Measurements from ENCODE around the gene PPP3CB.

DNA sequence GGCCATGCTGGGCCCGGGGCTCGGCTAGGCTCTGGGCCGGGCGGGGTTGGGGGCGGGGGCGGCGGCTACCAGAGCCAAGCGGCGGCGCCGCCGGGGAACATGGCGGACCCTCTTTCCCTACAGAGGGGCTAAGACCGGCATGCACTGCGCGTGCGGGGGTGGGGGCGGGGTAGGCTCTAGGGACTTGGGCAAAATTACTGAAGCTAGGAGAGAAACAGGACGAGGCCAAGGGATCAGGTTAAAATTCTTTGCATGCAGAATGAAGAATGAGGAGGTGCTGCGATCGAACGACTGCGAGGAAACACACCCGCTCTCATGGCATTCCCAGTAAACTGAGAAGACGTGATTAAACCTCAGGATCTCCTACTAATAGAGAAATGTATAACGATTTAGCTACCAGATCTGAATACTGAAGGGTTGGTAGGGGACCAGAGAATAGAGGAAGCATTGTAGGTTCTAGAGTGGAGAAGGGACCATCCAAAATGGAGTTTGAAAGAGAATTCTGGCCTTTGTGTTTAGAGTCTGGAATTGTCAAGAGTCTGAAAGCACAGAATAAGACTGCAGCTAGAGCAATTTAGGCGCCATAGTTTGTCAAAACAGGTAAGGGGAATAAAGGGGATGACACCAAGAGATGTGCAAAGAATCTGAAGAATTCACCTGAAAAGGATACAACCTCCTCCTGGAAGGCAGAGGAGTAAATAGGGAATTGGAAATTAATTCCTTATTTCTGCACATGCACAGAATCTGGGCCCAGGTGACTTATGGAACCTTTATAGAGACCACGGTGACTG, at the start of gene PPP3CB:
- TF ChIP-seq EZH2 (IDR thresholded peaks at IDR 0.05; ENCODE audit: insufficient read depth, low read length) = no peak
- TF ChIP-seq, protein P1, sequence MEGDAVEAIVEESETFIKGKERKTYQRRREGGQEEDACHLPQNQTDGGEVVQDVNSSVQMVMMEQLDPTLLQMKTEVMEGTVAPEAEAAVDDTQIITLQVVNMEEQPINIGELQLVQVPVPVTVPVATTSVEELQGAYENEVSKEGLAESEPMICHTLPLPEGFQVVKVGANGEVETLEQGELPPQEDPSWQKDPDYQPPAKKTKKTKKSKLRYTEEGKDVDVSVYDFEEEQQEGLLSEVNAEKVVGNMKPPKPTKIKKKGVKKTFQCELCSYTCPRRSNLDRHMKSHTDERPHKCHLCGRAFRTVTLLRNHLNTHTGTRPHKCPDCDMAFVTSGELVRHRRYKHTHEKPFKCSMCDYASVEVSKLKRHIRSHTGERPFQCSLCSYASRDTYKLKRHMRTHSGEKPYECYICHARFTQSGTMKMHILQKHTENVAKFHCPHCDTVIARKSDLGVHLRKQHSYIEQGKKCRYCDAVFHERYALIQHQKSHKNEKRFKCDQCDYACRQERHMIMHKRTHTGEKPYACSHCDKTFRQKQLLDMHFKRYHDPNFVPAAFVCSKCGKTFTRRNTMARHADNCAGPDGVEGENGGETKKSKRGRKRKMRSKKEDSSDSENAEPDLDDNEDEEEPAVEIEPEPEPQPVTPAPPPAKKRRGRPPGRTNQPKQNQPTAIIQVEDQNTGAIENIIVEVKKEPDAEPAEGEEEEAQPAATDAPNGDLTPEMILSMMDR (IDR thresholded peaks at IDR 0.05; ENCODE audit: insufficient read depth, low read depth, low read length) = no peak
